Lower leg skin (tissue), 4 donors: Measurements from ENCODE around the gene ARHGAP8. TPM values are rescaled to one million over a fixed set of nuclear protein-coding genes. Genes with fewer than 3 reads are reported as not detected.

ENCODE experiments used
- DNase-seq, 2 donors: peaks; one replicate each; pipeline ENCODE4 v3.0.0-alpha.2; 2019; ENCODE audit warnings: low spot score in 2 of 2
- H3K4me3 ChIP-seq: fragments of 200-600 bp; sonication (generic); 2 replicates; pipeline ENCODE4 v1.5.1; 2017; ENCODE audit warnings: mild to moderate bottlenecking, low read depth; ENCODE audit not compliant: poor library complexity, severe bottlenecking
- CTCF ChIP-seq, 3 donors: fragments of 450-650 bp; IDR thresholded peaks; one replicate each; pipeline ENCODE4 v1.5.1; 2016; ENCODE audit warnings: antibody characterized with exemption in 3 of 3, mild to moderate bottlenecking in 3 of 3, moderate library complexity in 2 of 3
- POLR2A ChIP-seq, 2 donors: fragments of 450-650 bp; IDR thresholded peaks; one replicate each; pipeline ENCODE4 v1.6.1; 2016 to 2017; ENCODE audit warnings: antibody characterized with exemption in 2 of 2, mild to moderate bottlenecking in 1 of 2, moderate library complexity in 1 of 2
- WGBS, 2 donors: methylation state at CpG; one replicate each; pipeline ENCODE4 v1.1.5; 2018; 5-methylcytosine and 5-hydroxymethylcytosine counted together
- intact Hi-C: fragments of 100-400 bp; cut with DNase I; formaldehyde crosslinking; loops from one replicate; pipeline ENCODE4 v1.15.0; 2023; ENCODE audit warnings: low total_unique reads
- total RNA-seq, 4 donors: library from RNA; depleted of rRNA; stranded (reverse); fragments of >200 nt; gene quantifications; one replicate each; pipeline ENCODE4 v1.1.0, GENCODE V29; 2016

Gene ARHGAP8
- 1 to 10 TPM; 2.9 to 3.4 (median 3.2) TPM for total RNA-seq

GRCh38 chr22:44752285-44753188 is at the start of gene ARHGAP8:
Gene ARHGAP8, plus strand, starts transcription at chr22:44752575. Its CDS starts 33,953 bp downstream, at chr22:44786528.
- no peak for DNase-seq

GRCh38 chr22:44703255-44703870 is 49.0 kb upstream of the ARHGAP8 start:
- H3K4me3 ChIP-seq: no peak overlapping the region
- intact Hi-C loops: no loop called here
- 67 to 73% methylated on average over 23 of the region's 23 CpGs for WGBS, 2 donors
- no peak for DNase-seq
- TF ChIP-seq POLR2A (IDR thresholded peaks at IDR 0.05) (no peak), CTCF (IDR thresholded peaks at IDR 0.05) (no peak)

More at GRCh38 chr22:44752285-44753188, at the start of gene ARHGAP8:
- intact Hi-C loops: no loop called here
- TF ChIP-seq POLR2A (IDR thresholded peaks at IDR 0.05) (no peak), CTCF (IDR thresholded peaks at IDR 0.05) (no peak)
- H3K4me3 ChIP-seq: no peak within 1 kb of the TSS
- 4 to 5% methylated on average over 60 to 64 of the region's 78 CpGs for WGBS, 2 donors

GRCh38 chr22:44704159-44705021 is 48.0 kb upstream of the ARHGAP8 start:
- no peak for DNase-seq
- intact Hi-C loops: no loop called here
- H3K4me3 ChIP-seq: no peak overlapping the region
- WGBS, 2 donors: 95 to 96% methylated on average over 11 to 16 of the region's 16 CpGs
- TF ChIP-seq CTCF (IDR thresholded peaks at IDR 0.05): no peak
- no peak for TF ChIP-seq POLR2A (IDR thresholded peaks at IDR 0.05)

- no peak overlapping the region for H3K4me3 ChIP-seq
- no peak for DNase-seq
- TF ChIP-seq POLR2A (IDR thresholded peaks at IDR 0.05) (no peak), CTCF (IDR thresholded peaks at IDR 0.05) (no peak)
- 91 to 97% methylated on average over 4 of the region's 4 CpGs for WGBS, 2 donors
- intact Hi-C loops: no loop called here
Measured at GRCh38 chr22:44705022-44705297, 47.4 kb upstream of the ARHGAP8 start.

GRCh38 chr22:44706488-44706887 is 45.9 kb upstream of the ARHGAP8 start:
- 79 to 96% methylated on average over 5 to 7 of the region's 8 CpGs for WGBS, 2 donors
- intact Hi-C loops: no loop called here
- TF ChIP-seq CTCF (IDR thresholded peaks at IDR 0.05) (no peak), POLR2A (IDR thresholded peaks at IDR 0.05) (no peak)
- no peak overlapping the region for H3K4me3 ChIP-seq
- DNase-seq: no peak
